Loucy (cell line): Measurements from ENCODE around the gene ANP32A.

ENCODE experiments used
- H2AFZ ChIP-seq: fragments of 200-600 bp; sonication (generic); 2 replicates; pipeline ENCODE4 v1.6.0; 2016; ENCODE audit warnings: antibody characterized with exemption, mild to moderate bottlenecking, low read length, moderate library complexity
- H3F3A ChIP-seq: fragments of 200-600 bp; 2 replicates; pipeline ENCODE4 v1.6.0; 2016; ENCODE audit warnings: antibody characterized with exemption, low read depth, mild to moderate bottlenecking
- H3K27me3 ChIP-seq: fragments of 200-600 bp; sonication (generic); 2 replicates; pipeline ENCODE4 v1.6.1; 2014; ENCODE audit warnings: low read length, mild to moderate bottlenecking; ENCODE audit not compliant: insufficient read depth, poor library complexity, severe bottlenecking
- H3K36me3 ChIP-seq: fragments of 200-600 bp; sonication (generic); 2 replicates; pipeline ENCODE4 v1.6.1; 2016; ENCODE audit warnings: low read length; ENCODE audit not compliant: insufficient read depth
- H3K4me1 ChIP-seq: fragments of 200-600 bp; sonication (generic); 2 replicates; pipeline ENCODE4 v1.5.1; 2014; ENCODE audit warnings: low read length, mild to moderate bottlenecking; ENCODE audit not compliant: insufficient read depth, poor library complexity, severe bottlenecking
- H3K4me2 ChIP-seq: fragments of 200-600 bp; sonication (generic); 2 replicates; pipeline ENCODE4 v1.6.0; 2014; ENCODE audit warnings: antibody characterized with exemption, low read length, low read depth, mild to moderate bottlenecking; ENCODE audit not compliant: poor library complexity, severe bottlenecking
- H3K4me3 ChIP-seq: fragments of 200-600 bp; sonication (generic); 2 replicates; pipeline ENCODE4 v1.5.1; 2014; ENCODE audit warnings: low read length, mild to moderate bottlenecking, mixed read lengths; ENCODE audit not compliant: poor library complexity, severe bottlenecking
- H3K79me2 ChIP-seq: fragments of 200-600 bp; sonication (generic); 2 replicates; pipeline ENCODE4 v1.6.1; 2014; ENCODE audit warnings: low read length; ENCODE audit not compliant: insufficient read depth
- H3K9ac ChIP-seq: fragments of 200-600 bp; sonication (generic); 2 replicates; pipeline ENCODE4 v1.6.0; 2014; ENCODE audit warnings: mild to moderate bottlenecking, low read depth, low read length, moderate library complexity; ENCODE audit not compliant: poor library complexity, severe bottlenecking
- H3K9me2 ChIP-seq: fragments of 200-600 bp; sonication (generic); replicated peaks from 2 replicates; pipeline ENCODE4 v1.6.1; 2016; ENCODE audit warnings: low read depth, low read length, mixed read lengths
- H3K9me3 ChIP-seq: fragments of 200-600 bp; sonication (generic); 2 replicates; pipeline ENCODE4 v1.6.1; 2014; ENCODE audit warnings: mild to moderate bottlenecking, antibody characterized with exemption, low read length, low read depth; ENCODE audit not compliant: insufficient read depth
- H4K20me1 ChIP-seq: fragments of 200-600 bp; sonication (generic); 2 replicates; pipeline ENCODE4 v1.6.0; 2014; ENCODE audit warnings: antibody characterized with exemption, low read length, mild to moderate bottlenecking; ENCODE audit not compliant: insufficient read depth, poor library complexity, severe bottlenecking
- CTCF ChIP-seq: fragments of 200-600 bp; sonication (generic); conservative IDR thresholded peaks from 2 replicates; pipeline ENCODE4 v1.5.1; 2014; ENCODE audit warnings: mild to moderate bottlenecking, antibody characterized with exemption, low read length
- EZH2phosphoT487 ChIP-seq: fragments of 200-600 bp; IDR thresholded peaks from 2 replicates; pipeline ENCODE4 v1.6.1; 2018; ENCODE audit warnings: antibody characterized with exemption, mild to moderate bottlenecking, moderate library complexity, borderline replicate concordance

ANP32A gene

GRCh38 chr15:68730976-68731897 is 89.5 kb downstream of the ANP32A start:
- TF ChIP-seq CTCF, result no peak
- no peak for TF ChIP-seq EZH2phosphoT487
- no peak overlapping the region for H2AFZ ChIP-seq
- no peak overlapping the region for H3K9ac ChIP-seq

GRCh38 chr15:68730471-68730919 is 90.2 kb downstream of the ANP32A start:
- Histone ChIP-seq H3K4me2 (no peak overlapping the region), H3K9me3 (no peaks in the 10 kb centered on the region), H3K4me3 (no peak overlapping the region), H3K27me3 (no peaks in the 10 kb centered on the region), H3K9ac (no peak overlapping the region), H3K4me1 (peaks cover 9% of the 10 kb centered on the region), H2AFZ (no peak overlapping the region), H3K36me3 (no peaks in the 10 kb centered on the region), H3K79me2 (no peaks in the 10 kb centered on the region), H4K20me1 (no peaks in the 10 kb centered on the region), H3K9me2 (no peaks in the 10 kb centered on the region), H3F3A (no peaks in the 10 kb centered on the region)
- TF ChIP-seq EZH2phosphoT487 (no peak), CTCF (peak; percentile 68)

More at GRCh38 chr15:68730976-68731897, 89.5 kb downstream of the ANP32A start:
- no peak overlapping the region for H3K4me3 ChIP-seq
- no peaks in the 10 kb centered on the region for H3K79me2 ChIP-seq
- H3F3A ChIP-seq, result no peaks in the 10 kb centered on the region
- H3K27me3 ChIP-seq, result no peaks in the 10 kb centered on the region
- no peaks in the 10 kb centered on the region for H3K36me3 ChIP-seq
- peaks cover 9% of the 10 kb centered on the region for H3K4me1 ChIP-seq
- no peaks in the 10 kb centered on the region for H3K9me2 ChIP-seq
- H3K4me2 ChIP-seq, result no peak overlapping the region
- H4K20me1 ChIP-seq, result no peaks in the 10 kb centered on the region
- H3K9me3 ChIP-seq, result no peaks in the 10 kb centered on the region

GRCh38 chr15:68729789-68730411 is 90.8 kb downstream of the ANP32A start:
- H3K27me3 ChIP-seq, result no peaks in the 10 kb centered on the region
- no peak overlapping the region for H3K4me2 ChIP-seq
- no peak overlapping the region for H3K9ac ChIP-seq
- H3K4me3 ChIP-seq, result no peak overlapping the region
- H3K9me3 ChIP-seq, result no peaks in the 10 kb centered on the region
- H3K79me2 ChIP-seq, result no peaks in the 10 kb centered on the region
- H3K36me3 ChIP-seq, result no peaks in the 10 kb centered on the region
- H3F3A ChIP-seq, result no peaks in the 10 kb centered on the region
- H3K9me2 ChIP-seq, result no peaks in the 10 kb centered on the region
- TF ChIP-seq EZH2phosphoT487 (no peak), CTCF (no peak)
- no peaks in the 10 kb centered on the region for H4K20me1 ChIP-seq
- no peak overlapping the region for H2AFZ ChIP-seq
- H3K4me1 ChIP-seq, result peaks cover 4% of the 10 kb centered on the region
